Effector memory CD4-positive, alpha-beta T cell (primary cell): Measurements from ENCODE around the gene METTL3.
A peak's percentile ranks its signal among the peaks of the same experiment; 100 is the strongest.

ENCODE experiments used
- DNase-seq, 3 donors: peaks; one replicate each; pipeline ENCODE4 v3.0.0-alpha.2; 2020
- H3K27ac ChIP-seq: 2 replicates; pipeline ENCODE4 v1.7.0; 2013; ENCODE audit warnings: mild to moderate bottlenecking, low read length, moderate library complexity; ENCODE audit not compliant: insufficient read depth, poor library complexity, severe bottlenecking
- H3K27me3 ChIP-seq: replicated peaks from 2 replicates; pipeline ENCODE4 v1.7.0; 2013; ENCODE audit warnings: mild to moderate bottlenecking, low read length; ENCODE audit not compliant: insufficient read depth, control insufficient read depth, poor library complexity, severe bottlenecking
- H3K36me3 ChIP-seq: 2 replicates; pipeline ENCODE4 v1.7.0; 2013; ENCODE audit warnings: mild to moderate bottlenecking, low read length, moderate library complexity; ENCODE audit not compliant: control insufficient read depth, insufficient read depth
- H3K4me1 ChIP-seq: 2 replicates; pipeline ENCODE4 v1.7.0; 2013; ENCODE audit warnings: low read length, mild to moderate bottlenecking; ENCODE audit not compliant: control insufficient read depth, insufficient read depth, poor library complexity, severe bottlenecking
- H3K4me3 ChIP-seq: 2 replicates; pipeline ENCODE4 v1.7.0; 2013; ENCODE audit warnings: low read length, low read depth, mild to moderate bottlenecking; ENCODE audit not compliant: insufficient read depth, poor library complexity, severe bottlenecking
- H3K9me3 ChIP-seq: 2 replicates; pipeline ENCODE4 v1.7.0; 2013; ENCODE audit warnings: mild to moderate bottlenecking, low read length, moderate library complexity; ENCODE audit not compliant: control insufficient read depth

METTL3 gene

DNA sequence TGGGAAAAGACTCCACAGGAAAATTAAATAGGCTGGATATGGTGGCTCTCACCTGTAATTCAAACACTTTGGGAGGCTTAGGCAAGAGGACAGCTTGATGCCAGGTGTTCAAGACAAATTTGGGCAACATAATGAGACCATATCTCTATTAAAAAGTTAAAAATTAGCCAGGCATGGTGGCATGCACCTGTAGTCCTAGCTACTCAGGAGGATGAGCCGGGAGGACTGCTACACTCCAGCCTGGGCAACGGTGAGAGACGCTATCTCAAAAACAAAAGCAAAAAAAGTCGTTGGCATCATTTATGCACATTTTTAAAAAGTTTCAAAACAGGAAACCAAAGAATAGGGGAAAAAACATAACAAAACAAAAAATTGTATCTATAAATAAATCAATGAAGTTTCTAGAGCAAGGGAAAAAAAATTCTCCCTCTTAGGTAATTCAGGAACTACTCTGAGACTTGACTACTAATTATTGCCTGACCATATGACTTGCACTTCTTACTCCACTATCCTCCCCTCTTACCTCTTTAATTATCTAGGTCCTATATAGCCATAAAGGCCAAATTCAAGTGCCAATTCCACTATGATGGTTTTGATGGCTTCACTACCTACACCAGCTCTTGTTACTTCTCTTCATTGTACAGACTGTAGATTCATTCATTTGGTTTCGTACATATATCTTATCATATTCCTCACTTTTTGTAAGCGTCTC is 1.6 kb downstream of the METTL3 start:
- peaks cover 12% of the 10 kb centered on the region for H3K4me1 ChIP-seq
- no peaks in the 10 kb centered on the region for H3K27me3 ChIP-seq
- no peaks in the 10 kb centered on the region for H3K36me3 ChIP-seq
- no peak overlapping the region for H3K4me3 ChIP-seq
- no peak overlapping the region for H3K27ac ChIP-seq
- no peak for DNase-seq
- H3K9me3 ChIP-seq, result no peaks in the 10 kb centered on the region

DNA sequence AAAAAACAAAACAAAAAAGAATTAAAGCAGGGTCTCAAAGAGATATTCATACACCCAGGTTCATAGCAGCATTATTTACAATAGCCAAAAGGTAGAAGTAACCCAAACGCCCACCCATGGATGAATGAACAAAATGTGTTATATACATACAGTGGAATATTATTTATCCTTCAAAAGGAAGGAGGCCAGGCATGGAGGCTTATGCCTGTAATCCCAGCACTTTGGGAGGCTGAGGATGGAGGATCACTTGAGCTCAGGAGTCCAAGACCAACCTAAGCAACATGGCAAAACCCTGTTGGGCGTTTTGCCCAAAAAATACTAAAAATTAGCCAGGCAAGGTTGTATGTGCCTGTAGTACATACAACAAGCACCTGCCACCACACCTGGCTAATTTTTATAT is 4.6 kb downstream of the METTL3 start:
- no peak for DNase-seq
- Histone ChIP-seq H3K27ac (no peak overlapping the region), H3K4me3 (no peak overlapping the region), H3K36me3 (peaks cover 17% of the 10 kb centered on the region), H3K9me3 (no peaks in the 10 kb centered on the region), H3K27me3 (no peaks in the 10 kb centered on the region), H3K4me1 (peaks cover 12% of the 10 kb centered on the region)

- DNase-seq, result no peak
Measured at GRCh38 chr14:21505012-21505553, 6.1 kb downstream of the METTL3 start.

DNA sequence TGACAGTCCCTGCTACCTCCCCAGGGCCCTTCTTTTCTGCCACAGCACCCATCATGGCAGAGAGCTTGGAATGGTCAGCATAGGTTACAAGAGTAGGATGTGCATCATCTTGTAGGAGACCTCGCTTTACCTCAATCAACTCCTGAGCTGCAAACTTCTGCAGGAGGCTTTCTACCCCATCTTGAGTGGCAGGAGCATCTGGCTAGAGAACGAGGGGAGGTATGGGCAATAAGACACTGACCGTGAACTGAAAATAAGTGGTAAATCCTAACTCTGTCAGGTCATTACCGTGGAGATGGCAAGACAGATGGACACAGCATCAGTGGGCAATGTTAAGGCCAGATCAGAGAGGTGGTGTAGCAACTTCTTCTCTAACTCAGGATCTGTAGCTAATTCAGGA is 7.8 kb downstream of the METTL3 start:
- no peak for DNase-seq
- Histone ChIP-seq H3K4me3 (no peak overlapping the region), H3K36me3 (peaks cover 36% of the 10 kb centered on the region), H3K9me3 (no peaks in the 10 kb centered on the region), H3K4me1 (peaks cover 4% of the 10 kb centered on the region), H3K27ac (no peak overlapping the region), H3K27me3 (no peaks in the 10 kb centered on the region)

More at GRCh38 chr14:21505012-21505553, 6.1 kb downstream of the METTL3 start:
- H3K4me1 ChIP-seq, result peaks cover 8% of the 10 kb centered on the region
- no peak overlapping the region for H3K4me3 ChIP-seq
- H3K36me3 ChIP-seq, result peaks cover 25% of the 10 kb centered on the region
- H3K9me3 ChIP-seq, result no peaks in the 10 kb centered on the region
- peak overlapping the region; percentile 31 for H3K27ac ChIP-seq
- no peaks in the 10 kb centered on the region for H3K27me3 ChIP-seq

- H3K36me3 ChIP-seq, result peaks cover 50% of the 10 kb centered on the region
- H3K9me3 ChIP-seq, result no peaks in the 10 kb centered on the region
- DNase-seq, result no peak
- H3K27ac ChIP-seq, result no peak overlapping the region
- no peaks in the 10 kb centered on the region for H3K27me3 ChIP-seq
- H3K4me3 ChIP-seq, result no peak overlapping the region
- H3K4me1 ChIP-seq, result peaks cover 4% of the 10 kb centered on the region
Measured at GRCh38 chr14:21501568-21501967, 9.6 kb downstream of the METTL3 start.

GRCh38 chr14:21498540-21499526 is 12.3 kb downstream of the METTL3 start:
- no peaks in the 10 kb centered on the region for H3K9me3 ChIP-seq
- H3K4me1 ChIP-seq, result no peaks in the 10 kb centered on the region
- H3K27me3 ChIP-seq, result no peaks in the 10 kb centered on the region
- H3K36me3 ChIP-seq, result peaks cover 64% of the 10 kb centered on the region
- H3K4me3 ChIP-seq, result no peak overlapping the region
- peak overlapping the region; percentile 47 for H3K27ac ChIP-seq
- no peak for DNase-seq

GRCh38 chr14:21496453-21496852 is 14.7 kb downstream of the METTL3 start:
- Histone ChIP-seq H3K4me1 (no peaks in the 10 kb centered on the region), H3K27ac (no peak overlapping the region), H3K27me3 (no peaks in the 10 kb centered on the region), H3K4me3 (no peak overlapping the region), H3K9me3 (no peaks in the 10 kb centered on the region), H3K36me3 (peaks cover 64% of the 10 kb centered on the region)
- no peak for DNase-seq

DNA sequence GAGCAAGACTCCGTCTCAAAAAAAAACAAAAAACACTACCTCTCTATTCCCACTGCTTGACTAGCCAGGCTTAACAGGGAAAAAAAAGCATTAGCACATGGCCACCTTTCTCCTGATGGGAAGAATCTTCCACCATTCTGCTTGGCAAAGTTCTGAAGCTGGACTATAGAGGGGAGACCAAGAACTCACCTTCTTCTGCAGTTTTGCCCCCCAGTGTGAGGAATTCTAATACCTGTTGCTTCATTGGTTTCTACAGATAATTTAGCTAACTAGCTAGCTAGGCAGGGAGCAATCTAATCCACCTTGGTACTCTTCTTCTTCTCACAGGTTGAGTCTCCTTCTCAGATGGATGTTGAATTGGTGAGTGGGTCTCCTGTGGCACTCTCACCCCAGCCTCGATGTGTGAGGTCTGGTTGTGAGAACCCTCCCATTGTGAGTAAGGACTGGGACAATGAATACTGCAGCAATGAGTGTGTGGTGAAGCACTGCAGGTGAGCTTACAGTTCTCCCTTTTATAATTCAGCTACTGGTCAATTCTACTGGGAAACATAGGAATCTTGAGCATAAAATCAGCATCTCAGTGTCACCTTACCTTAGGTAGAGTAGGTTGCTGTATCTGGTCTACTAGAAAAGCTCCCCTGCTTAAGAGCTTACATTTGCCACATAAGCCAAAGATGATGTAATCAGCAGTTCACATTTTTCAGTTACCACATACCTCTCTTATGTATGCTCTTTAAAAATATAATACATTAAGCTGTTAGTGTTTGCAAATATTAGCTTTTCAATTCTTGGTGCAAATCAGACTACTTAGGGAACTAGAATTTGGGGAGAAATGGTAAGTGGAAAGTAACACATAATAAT is 16.0 kb downstream of the METTL3 start:
- H3K36me3 ChIP-seq, result peaks cover 68% of the 10 kb centered on the region
- DNase-seq, result no peak
- no peaks in the 10 kb centered on the region for H3K4me1 ChIP-seq
- H3K4me3 ChIP-seq, result no peak overlapping the region
- no peaks in the 10 kb centered on the region for H3K9me3 ChIP-seq
- H3K27me3 ChIP-seq, result no peaks in the 10 kb centered on the region
- H3K27ac ChIP-seq, result no peak overlapping the region

- Histone ChIP-seq H3K4me1 (no peaks in the 10 kb centered on the region), H3K4me3 (no peak overlapping the region), H3K36me3 (peaks cover 44% of the 10 kb centered on the region), H3K9me3 (no peaks in the 10 kb centered on the region), H3K27me3 (no peaks in the 10 kb centered on the region), H3K27ac (no peak overlapping the region)
- no peak for DNase-seq
Measured at GRCh38 chr14:21486640-21487087, 24.5 kb downstream of the METTL3 start.
